ENCODE results near the gene TOPORS.
"Not testable (repeated sequence)": the region's sequence is repeated elsewhere in the genome, so short reads cannot be mapped to it uniquely, and the experiment has no call there.

TOPORS gene

DNA sequence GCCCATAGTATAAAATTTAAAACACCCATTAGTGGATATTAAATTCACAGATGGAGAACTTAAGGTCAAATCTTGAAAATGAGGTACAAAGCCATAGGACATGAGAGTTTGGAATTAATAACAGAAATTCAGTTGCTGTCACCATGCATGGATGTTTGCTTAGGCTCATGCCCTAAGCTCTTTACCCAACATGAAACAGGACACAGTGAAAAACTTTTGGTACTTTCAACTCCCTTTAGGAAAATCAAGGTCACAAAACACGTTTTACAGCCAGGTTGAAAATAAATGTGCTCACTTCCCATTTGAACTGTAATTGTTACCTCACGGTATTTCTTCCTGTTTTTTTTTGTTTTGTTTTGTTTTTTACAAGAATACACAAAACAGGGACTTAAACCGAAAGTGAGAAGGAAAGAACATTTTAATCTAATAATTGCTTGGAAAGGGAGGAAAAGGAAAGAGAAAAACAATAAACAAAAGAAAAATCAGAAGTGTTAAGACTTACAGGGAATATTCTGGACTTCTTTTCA is 6.1 kb upstream of the TOPORS start:
- H3K4me1 ChIP-seq (ENCODE audit: insufficient read depth, insufficient read length), result no peaks in the 10 kb centered on the region
- no peaks in the 10 kb centered on the region for H3K9me3 ChIP-seq (ENCODE audit: insufficient read depth, low read length)

DNA sequence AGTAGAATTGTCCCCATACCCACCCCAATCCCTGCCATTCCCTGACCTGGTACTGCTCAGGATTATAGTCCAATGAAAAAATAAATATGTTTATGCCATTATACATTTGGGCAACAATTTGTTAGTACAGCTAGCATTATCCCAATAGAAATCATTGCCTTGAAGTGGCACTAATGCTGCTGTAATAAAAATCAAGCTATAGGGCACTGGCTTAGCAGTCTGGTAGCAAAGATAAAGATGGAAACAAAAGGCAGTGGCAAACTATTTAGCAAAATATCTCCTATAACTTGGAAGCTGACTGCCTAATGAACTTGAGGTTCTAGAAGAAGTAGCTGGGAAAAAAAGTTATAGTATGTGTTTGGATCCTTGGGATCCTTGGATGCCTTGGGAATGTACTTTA is 2.2 kb upstream of the TOPORS start:
- TF ChIP-seq YY1 (IDR thresholded peaks at IDR 0.05; ENCODE audit: insufficient read depth, insufficient read length), result no peak
- H3K9ac ChIP-seq (ENCODE audit: insufficient read length, low read depth), result no peak overlapping the region
- DNase-seq (ENCODE audit: low read depth, low spot score), result no peak

More for the DNA sequence above, 6.1 kb upstream of the TOPORS start:
- Histone ChIP-seq H3K36me3 (ENCODE audit: insufficient read depth, insufficient read length, low read length) (peaks cover 17% of the 10 kb centered on the region), H3K4me3 (ENCODE audit: insufficient read length, low read depth) (no peak overlapping the region), H3K9ac (ENCODE audit: insufficient read length, low read depth) (no peak overlapping the region), H3K27me3 (ENCODE audit: insufficient read depth, insufficient read length) (no peaks in the 10 kb centered on the region)
- no peak for DNase-seq (ENCODE audit: low read depth, low spot score)
- TF ChIP-seq SUZ12 (IDR thresholded peaks at IDR 0.05; ENCODE audit: extremely low read depth, insufficient read depth, insufficient read length), result no peak
- TF ChIP-seq YY1 (IDR thresholded peaks at IDR 0.05; ENCODE audit: insufficient read depth, insufficient read length), result no peak
- no peak for TF ChIP-seq ZNF274 (IDR thresholded peaks at IDR 0.05; ENCODE audit: low read depth, low read length)

DNA sequence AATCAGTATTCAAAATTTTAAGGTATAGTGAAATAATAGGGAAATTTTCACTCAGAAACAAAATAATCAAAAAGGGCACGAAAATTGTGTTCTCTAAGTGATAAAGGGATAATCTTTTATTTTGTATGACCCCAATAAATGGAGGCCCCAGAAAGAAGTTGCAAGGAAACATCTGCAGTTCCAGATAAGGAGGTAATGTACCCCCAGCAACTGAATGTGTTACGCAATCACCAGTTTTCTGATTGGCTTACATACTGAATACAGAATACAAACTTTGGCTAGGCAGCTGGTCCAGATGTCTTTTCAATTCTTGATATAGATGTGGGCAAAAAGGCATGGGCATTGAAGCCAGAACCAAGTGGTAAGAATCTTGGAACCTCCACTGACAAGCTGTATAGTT is 1.7 kb upstream of the TOPORS start:
- TF ChIP-seq SUZ12 (IDR thresholded peaks at IDR 0.05; ENCODE audit: extremely low read depth, insufficient read depth, insufficient read length), result no peak
- no peak for TF ChIP-seq ZNF274 (IDR thresholded peaks at IDR 0.05; ENCODE audit: low read depth, low read length)
- no peak for TF ChIP-seq YY1 (IDR thresholded peaks at IDR 0.05; ENCODE audit: insufficient read depth, insufficient read length)
- Histone ChIP-seq H3K4me3 (ENCODE audit: insufficient read length, low read depth) (no peak overlapping the region), H3K9me3 (ENCODE audit: insufficient read depth, low read length) (no peaks in the 10 kb centered on the region), H3K36me3 (ENCODE audit: insufficient read depth, insufficient read length, low read length) (peaks cover 16% of the 10 kb centered on the region), H3K9ac (ENCODE audit: insufficient read length, low read depth) (no peak overlapping the region), H3K27me3 (ENCODE audit: insufficient read depth, insufficient read length) (no peaks in the 10 kb centered on the region), H3K4me1 (ENCODE audit: insufficient read depth, insufficient read length) (no peaks in the 10 kb centered on the region)
- no peak for DNase-seq (ENCODE audit: low read depth, low spot score)

More for the DNA sequence above, 2.2 kb upstream of the TOPORS start:
- H3K4me1 ChIP-seq (ENCODE audit: insufficient read depth, insufficient read length), result no peaks in the 10 kb centered on the region
- no peaks in the 10 kb centered on the region for H3K27me3 ChIP-seq (ENCODE audit: insufficient read depth, insufficient read length)
- H3K9me3 ChIP-seq (ENCODE audit: insufficient read depth, low read length), result no peaks in the 10 kb centered on the region
- no peak overlapping the region for H3K4me3 ChIP-seq (ENCODE audit: insufficient read length, low read depth)
- peaks cover 14% of the 10 kb centered on the region for H3K36me3 ChIP-seq (ENCODE audit: insufficient read depth, insufficient read length, low read length)

DNA sequence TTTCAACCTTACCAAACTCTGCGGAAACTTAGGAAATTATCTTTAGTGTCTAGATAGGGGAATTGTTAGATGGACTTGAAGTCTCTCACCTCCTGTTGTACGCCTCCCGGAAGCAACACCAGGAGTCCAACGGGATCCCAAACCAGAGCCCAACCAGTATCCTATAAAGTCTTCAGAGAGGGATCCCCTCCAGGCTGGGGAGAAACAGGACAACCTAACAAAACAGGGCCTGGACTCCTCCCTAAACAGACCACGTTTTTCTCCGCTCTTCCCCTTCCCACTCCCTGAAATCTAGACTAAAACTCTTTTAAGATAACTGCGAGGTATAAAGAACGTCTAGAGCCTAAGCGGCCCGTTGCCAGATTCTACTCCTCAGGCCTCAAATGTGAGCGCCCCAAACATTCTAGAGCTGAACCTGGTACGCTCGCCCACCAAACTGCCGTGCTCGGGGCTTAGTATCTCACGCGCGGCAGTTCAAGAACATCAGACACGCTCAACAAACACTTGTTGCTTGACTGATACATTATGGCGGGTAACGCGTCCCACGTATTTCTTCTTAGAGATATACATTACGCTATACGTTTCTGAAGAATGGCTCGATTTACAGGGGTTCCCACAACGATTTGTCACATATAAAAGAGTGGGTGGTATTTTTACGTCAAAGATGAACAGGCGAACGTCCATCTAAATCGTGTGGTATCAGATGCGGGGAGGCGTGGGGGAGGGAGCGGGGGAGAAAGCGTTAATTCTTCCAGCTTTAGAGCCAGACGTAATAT is 922 bp downstream of the TOPORS start:
- Histone ChIP-seq H3K27me3 (ENCODE audit: insufficient read depth, insufficient read length) (no peaks in the 10 kb centered on the region), H3K9ac (ENCODE audit: insufficient read length, low read depth) (peak overlapping the region; percentile 91), H3K9me3 (ENCODE audit: insufficient read depth, low read length) (no peaks in the 10 kb centered on the region), H3K4me1 (ENCODE audit: insufficient read depth, insufficient read length) (no peaks in the 10 kb centered on the region), H3K4me3 (ENCODE audit: insufficient read length, low read depth) (peak overlapping the region; percentile 85), H3K36me3 (ENCODE audit: insufficient read depth, insufficient read length, low read length) (peaks cover 21% of the 10 kb centered on the region)
- no peak for DNase-seq (ENCODE audit: low read depth, low spot score)
- TF ChIP-seq ZNF274 (IDR thresholded peaks at IDR 0.05; ENCODE audit: low read depth, low read length) (no peak), SUZ12 (IDR thresholded peaks at IDR 0.05; ENCODE audit: extremely low read depth, insufficient read depth, insufficient read length) (no peak), YY1 (IDR thresholded peaks at IDR 0.05; ENCODE audit: insufficient read depth, insufficient read length) (no peak)

DNA sequence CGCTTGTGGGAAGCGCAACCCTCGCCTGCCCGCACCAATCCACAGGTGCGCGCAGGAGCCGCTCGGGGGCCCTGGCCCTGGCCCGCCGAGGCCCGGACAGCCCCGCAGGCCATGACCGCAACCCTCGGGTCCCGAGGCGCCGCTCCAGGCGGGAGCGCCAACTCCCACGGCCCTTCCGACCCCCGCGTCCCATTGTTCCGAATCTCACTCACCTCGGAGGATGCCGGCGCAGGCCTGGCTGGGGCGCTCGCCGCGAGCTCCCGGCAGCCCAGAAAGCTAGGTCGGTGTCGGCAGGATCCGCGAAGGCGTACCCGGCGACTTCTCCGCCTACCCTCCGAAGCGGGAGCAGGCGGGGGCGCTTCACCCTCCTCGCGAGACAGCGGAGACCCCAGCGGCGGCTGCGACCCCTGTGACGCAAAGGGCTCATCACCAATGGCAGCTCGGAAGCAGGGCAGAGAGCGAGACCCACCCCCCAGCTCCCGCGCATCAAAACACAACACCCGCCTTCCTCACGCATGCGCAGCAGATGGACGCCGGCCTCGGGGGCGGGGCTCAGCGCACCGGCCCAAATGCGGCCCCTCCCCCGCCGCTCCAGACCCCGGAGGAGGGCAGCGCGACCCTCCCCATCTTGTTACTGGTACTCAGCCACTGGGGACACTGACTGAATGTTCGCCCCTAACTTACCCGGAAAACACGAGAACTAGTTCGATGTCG is 1.7 kb downstream of the TOPORS start:
- Histone ChIP-seq H3K36me3 (ENCODE audit: insufficient read depth, insufficient read length, low read length) (peaks cover 19% of the 10 kb centered on the region), H3K4me3 (ENCODE audit: insufficient read length, low read depth) (peak overlapping the region; percentile 96), H3K4me1 (ENCODE audit: insufficient read depth, insufficient read length) (no peaks in the 10 kb centered on the region), H3K9me3 (ENCODE audit: insufficient read depth, low read length) (no peaks in the 10 kb centered on the region), H3K27me3 (ENCODE audit: insufficient read depth, insufficient read length) (no peaks in the 10 kb centered on the region), H3K9ac (ENCODE audit: insufficient read length, low read depth) (peak overlapping the region; percentile 97)
- TF ChIP-seq SUZ12 (IDR thresholded peaks at IDR 0.05; ENCODE audit: extremely low read depth, insufficient read depth, insufficient read length) (no peak), ZNF274 (IDR thresholded peaks at IDR 0.05; ENCODE audit: low read depth, low read length) (no peak), YY1 (IDR thresholded peaks at IDR 0.05; ENCODE audit: insufficient read depth, insufficient read length) (no peak)
- peak; percentile 90 for DNase-seq (ENCODE audit: low read depth, low spot score)

DNA sequence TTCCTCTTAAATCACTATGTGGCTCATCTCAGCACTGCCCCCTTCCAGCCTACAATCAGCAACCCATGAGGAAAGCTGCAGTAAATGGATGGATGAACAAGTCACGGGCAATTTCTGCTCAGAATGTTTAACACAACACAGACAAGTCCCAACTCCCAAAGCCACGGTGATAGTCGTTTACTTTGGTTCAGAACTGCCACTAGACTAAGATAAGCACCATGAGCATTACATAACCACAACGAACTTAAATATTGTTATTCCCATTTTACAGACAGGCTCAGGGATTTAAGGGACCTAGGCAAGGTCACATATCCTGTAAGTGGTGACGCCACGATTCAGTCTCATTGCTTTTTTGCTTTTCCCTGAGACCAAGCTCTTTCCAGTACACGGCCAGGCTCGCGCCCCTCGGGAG is 2.2 kb downstream of the TOPORS start:
- no peak for TF ChIP-seq SUZ12 (IDR thresholded peaks at IDR 0.05; ENCODE audit: extremely low read depth, insufficient read depth, insufficient read length)
- no peak for TF ChIP-seq ZNF274 (IDR thresholded peaks at IDR 0.05; ENCODE audit: low read depth, low read length)
- TF ChIP-seq YY1 (IDR thresholded peaks at IDR 0.05; ENCODE audit: insufficient read depth, insufficient read length), result no peak
- no peaks in the 10 kb centered on the region for H3K9me3 ChIP-seq (ENCODE audit: insufficient read depth, low read length)
- DNase-seq (ENCODE audit: low read depth, low spot score), result no peak
- H3K9ac ChIP-seq (ENCODE audit: insufficient read length, low read depth), result peak overlapping the region; percentile 97
- peaks cover 16% of the 10 kb centered on the region for H3K36me3 ChIP-seq (ENCODE audit: insufficient read depth, insufficient read length, low read length)
- no peaks in the 10 kb centered on the region for H3K4me1 ChIP-seq (ENCODE audit: insufficient read depth, insufficient read length)
- H3K4me3 ChIP-seq (ENCODE audit: insufficient read length, low read depth), result peak overlapping the region; percentile 96
- no peaks in the 10 kb centered on the region for H3K27me3 ChIP-seq (ENCODE audit: insufficient read depth, insufficient read length)

DNA sequence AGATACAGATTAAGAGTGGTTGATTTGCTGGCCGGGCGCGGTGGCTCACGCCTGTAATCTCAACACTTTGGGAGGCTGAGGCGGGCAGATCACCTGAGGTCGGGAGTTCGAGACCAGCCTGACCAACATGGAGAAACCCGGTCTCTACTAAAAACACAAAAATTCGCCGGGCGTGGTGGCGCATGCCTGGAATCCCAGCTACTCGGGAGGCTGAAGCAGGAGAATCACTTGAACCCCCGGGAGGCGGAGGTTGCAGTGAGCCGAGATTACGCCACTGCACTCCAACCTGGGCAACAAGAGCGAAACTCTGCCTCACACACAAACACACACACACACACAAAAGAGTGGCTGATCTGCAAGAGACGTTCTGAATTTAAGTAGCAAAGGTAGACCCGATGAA is 4.2 kb downstream of the TOPORS start:
- H3K27me3 ChIP-seq (ENCODE audit: insufficient read depth, insufficient read length); H3K9ac ChIP-seq (ENCODE audit: insufficient read length, low read depth); H3K9me3 ChIP-seq (ENCODE audit: insufficient read depth, low read length); H3K4me3 ChIP-seq (ENCODE audit: insufficient read length, low read depth); DNase-seq (ENCODE audit: low read depth, low spot score); H3K4me1 ChIP-seq (ENCODE audit: insufficient read depth, insufficient read length): not testable (repeated sequence)
- H3K36me3 ChIP-seq (ENCODE audit: insufficient read depth, insufficient read length, low read length), result peaks cover 29% of the 10 kb centered on the region

All from NT2/D1 (cell line).